Osteoblast (primary cell): ENCODE measurements around the gene SEPTIN10. TPM values are rescaled to one million over a fixed set of nuclear protein-coding genes. Genes with fewer than 3 reads are reported as not detected.
"Not testable (repeated sequence)": the region's sequence is repeated elsewhere in the genome, so short reads cannot be mapped to it uniquely, and the experiment has no call there.

ENCODE experiments used
- DNase-seq: peaks from one replicate; pipeline ENCODE4 v3.0.0; 2011; ENCODE audit warnings: low spot score, mixed read lengths; ENCODE audit not compliant: insufficient read length; ENCODE audit errors: missing footprints
- H2AFZ ChIP-seq: 2 replicates; pipeline ENCODE4 v1.6.0; 2011; ENCODE audit warnings: mild to moderate bottlenecking, low read length
- H3K27ac ChIP-seq: 2 replicates; pipeline ENCODE4 v1.5.1; 2011; ENCODE audit warnings: mild to moderate bottlenecking, low read depth, low read length, moderate library complexity
- H3K27me3 ChIP-seq: 2 replicates; pipeline ENCODE4 v1.6.0; 2012; ENCODE audit warnings: mild to moderate bottlenecking, control low read depth, inconsistent platforms, low read length, moderate library complexity; ENCODE audit not compliant: insufficient read depth
- H3K36me3 ChIP-seq: 2 replicates; pipeline ENCODE4 v1.5.1; 2011; ENCODE audit warnings: mild to moderate bottlenecking, low read length, control low read depth, moderate library complexity; ENCODE audit not compliant: insufficient read depth
- H3K4me1 ChIP-seq: 2 replicates; pipeline ENCODE4 v1.5.1; 2011; ENCODE audit warnings: mild to moderate bottlenecking, low read length, control low read depth, moderate library complexity; ENCODE audit not compliant: insufficient read depth
- H3K4me2 ChIP-seq: 2 replicates; pipeline ENCODE4 v1.6.0; 2011; ENCODE audit warnings: mild to moderate bottlenecking, low read length; ENCODE audit not compliant: insufficient read depth
- H3K4me3 ChIP-seq: fragments of 200-600 bp; sonication (generic); 3 replicates; pipeline ENCODE4 v1.5.1; 2012; ENCODE audit warnings: mild to moderate bottlenecking, low read length, inconsistent platforms; ENCODE audit not compliant: insufficient read depth
- H3K79me2 ChIP-seq: 2 replicates; pipeline ENCODE4 v1.6.0; 2012; ENCODE audit warnings: mild to moderate bottlenecking, low read length, control low read depth, inconsistent platforms; ENCODE audit not compliant: insufficient read depth
- H3K9me3 ChIP-seq: 2 replicates; pipeline ENCODE4 v1.5.1; 2011; ENCODE audit warnings: low read depth, low read length, control low read depth
- H4K20me1 ChIP-seq: 2 replicates; pipeline ENCODE4 v1.6.0; 2012; ENCODE audit warnings: mild to moderate bottlenecking, low read length, control low read depth; ENCODE audit not compliant: insufficient read depth
- total RNA-seq: library from RNA; depleted of rRNA; stranded (reverse); fragments of >200 nt; gene quantifications from 2 replicates; pipeline ENCODE4 v1.2.3, GENCODE V29; 2012
- TF ChIP-seq, protein P1 (sequence below): IDR thresholded peaks from 2 replicates; pipeline ENCODE4 v1.5.1; 2011; ENCODE audit warnings: mild to moderate bottlenecking, low read depth, low read length, moderate library complexity; ENCODE audit errors: extremely low read depth

Gene SEPTIN10
- total RNA-seq, 1 donor = 101 TPM

DNA sequence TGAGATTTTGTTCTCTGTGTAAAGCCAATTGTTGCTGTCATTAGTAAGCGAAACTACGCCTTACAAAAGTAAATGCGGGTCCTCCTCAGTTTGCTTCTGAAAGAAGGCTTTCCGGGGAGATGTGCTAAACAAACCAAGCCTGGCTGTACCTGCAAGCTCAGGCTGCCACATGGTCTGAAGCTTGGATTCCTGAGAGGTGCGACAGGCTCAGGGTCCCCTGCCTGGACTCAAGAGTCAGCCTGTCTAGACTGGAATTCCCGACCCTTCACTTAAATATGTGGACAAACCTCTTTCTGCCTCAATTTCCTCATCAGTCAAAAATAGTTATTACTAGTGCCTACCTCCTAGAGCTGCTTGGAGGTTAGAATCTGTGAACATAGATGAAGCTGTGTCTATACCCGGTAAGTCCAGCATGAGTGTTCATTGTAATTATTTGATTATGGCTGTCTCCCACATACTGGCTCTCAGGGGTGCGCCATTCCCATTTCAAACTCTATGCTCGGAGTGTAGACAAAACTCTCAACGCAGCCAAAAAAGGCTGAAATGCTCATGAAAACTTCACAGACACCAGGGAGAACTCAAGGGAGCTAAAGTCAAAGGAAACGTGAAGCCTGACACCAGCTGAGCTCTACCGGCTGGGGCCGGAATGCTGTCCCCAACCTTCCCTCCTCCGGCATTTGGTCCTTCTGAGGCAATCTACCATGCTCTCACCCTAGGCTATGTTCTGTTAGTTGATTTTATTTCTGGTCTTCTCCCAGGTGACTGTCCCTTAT is 31.8 kb upstream of the SEPTIN10 start:
- H4K20me1 ChIP-seq = no peaks in the 10 kb centered on the region
- H3K79me2 ChIP-seq = no peaks in the 10 kb centered on the region
- H3K4me1 ChIP-seq = peaks cover 22% of the 10 kb centered on the region
- H3K4me3 ChIP-seq = no peak overlapping the region
- no peak overlapping the region for H3K27ac ChIP-seq
- TF ChIP-seq, protein P1, sequence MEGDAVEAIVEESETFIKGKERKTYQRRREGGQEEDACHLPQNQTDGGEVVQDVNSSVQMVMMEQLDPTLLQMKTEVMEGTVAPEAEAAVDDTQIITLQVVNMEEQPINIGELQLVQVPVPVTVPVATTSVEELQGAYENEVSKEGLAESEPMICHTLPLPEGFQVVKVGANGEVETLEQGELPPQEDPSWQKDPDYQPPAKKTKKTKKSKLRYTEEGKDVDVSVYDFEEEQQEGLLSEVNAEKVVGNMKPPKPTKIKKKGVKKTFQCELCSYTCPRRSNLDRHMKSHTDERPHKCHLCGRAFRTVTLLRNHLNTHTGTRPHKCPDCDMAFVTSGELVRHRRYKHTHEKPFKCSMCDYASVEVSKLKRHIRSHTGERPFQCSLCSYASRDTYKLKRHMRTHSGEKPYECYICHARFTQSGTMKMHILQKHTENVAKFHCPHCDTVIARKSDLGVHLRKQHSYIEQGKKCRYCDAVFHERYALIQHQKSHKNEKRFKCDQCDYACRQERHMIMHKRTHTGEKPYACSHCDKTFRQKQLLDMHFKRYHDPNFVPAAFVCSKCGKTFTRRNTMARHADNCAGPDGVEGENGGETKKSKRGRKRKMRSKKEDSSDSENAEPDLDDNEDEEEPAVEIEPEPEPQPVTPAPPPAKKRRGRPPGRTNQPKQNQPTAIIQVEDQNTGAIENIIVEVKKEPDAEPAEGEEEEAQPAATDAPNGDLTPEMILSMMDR = no peak
- no peaks in the 10 kb centered on the region for H3K27me3 ChIP-seq
- no peak overlapping the region for H2AFZ ChIP-seq
- no peaks in the 10 kb centered on the region for H3K36me3 ChIP-seq
- H3K9me3 ChIP-seq = no peaks in the 10 kb centered on the region
- no peak overlapping the region for H3K4me2 ChIP-seq
- DNase-seq = no peak

DNA sequence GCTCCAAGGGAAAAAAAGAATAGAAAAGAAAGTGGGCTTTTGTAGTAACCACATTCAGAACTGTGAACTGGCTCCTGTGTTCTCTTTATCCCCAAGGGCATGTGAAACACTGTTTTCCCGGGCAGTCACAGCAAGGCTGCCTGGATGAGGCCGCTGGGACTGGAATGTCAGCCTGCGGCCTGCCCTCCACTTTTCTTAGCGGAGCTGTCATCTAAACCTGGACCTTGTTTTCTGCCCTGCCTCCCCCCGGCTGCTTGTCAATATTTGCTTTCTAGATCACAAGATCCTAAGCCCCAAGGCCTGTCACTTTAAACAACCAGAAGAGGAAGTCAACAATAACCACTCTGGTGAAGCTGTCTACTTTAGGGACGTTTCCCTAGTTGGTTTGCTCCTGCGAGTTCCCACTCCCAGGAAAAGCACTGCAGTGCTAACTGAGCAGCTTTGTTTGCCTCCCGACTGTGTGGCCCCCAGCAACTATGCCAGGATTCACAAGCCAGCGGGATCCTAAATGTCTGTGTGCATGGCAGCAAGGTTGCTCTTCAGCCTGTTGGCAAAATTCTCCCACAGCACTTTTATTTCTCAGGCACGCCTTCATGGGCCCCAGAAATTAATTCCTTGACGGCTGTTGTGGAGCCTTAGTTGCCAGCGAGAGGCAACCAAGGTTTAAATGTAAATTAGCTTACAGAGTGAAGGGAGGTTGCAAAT is 31.0 kb upstream of the SEPTIN10 start:
- no peak for DNase-seq
- TF ChIP-seq, protein P1 = no peak
- Histone ChIP-seq H3K4me3 (no peak overlapping the region), H3K27me3 (no peaks in the 10 kb centered on the region), H3K27ac (peak overlapping the region; percentile 56), H3K4me2 (peak overlapping the region; percentile 40), H4K20me1 (no peaks in the 10 kb centered on the region), H2AFZ (peak overlapping the region; percentile 61), H3K36me3 (no peaks in the 10 kb centered on the region), H3K9me3 (no peaks in the 10 kb centered on the region), H3K79me2 (no peaks in the 10 kb centered on the region), H3K4me1 (peaks cover 22% of the 10 kb centered on the region)

DNA sequence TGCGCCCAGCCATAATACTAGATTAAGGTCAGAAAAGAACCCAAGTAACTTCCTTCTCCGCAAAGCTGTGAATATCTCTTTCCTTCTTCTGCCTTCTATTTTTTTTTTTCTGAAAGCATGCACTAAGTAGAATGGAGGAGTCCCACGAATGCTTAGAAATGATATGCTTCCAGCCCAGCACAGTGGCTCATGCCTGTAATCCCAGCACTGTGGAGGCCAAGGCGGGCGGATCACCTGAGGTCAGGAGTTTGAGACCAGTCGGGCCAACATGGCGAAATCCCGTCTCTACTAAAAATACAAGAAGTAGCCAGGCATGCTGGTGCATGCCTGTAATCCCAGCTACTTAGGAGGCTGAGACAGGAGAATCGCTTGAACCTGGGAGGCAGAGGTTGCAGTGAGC is 26.2 kb upstream of the SEPTIN10 start:
- H3K36me3 ChIP-seq = not testable (repeated sequence)

DNA sequence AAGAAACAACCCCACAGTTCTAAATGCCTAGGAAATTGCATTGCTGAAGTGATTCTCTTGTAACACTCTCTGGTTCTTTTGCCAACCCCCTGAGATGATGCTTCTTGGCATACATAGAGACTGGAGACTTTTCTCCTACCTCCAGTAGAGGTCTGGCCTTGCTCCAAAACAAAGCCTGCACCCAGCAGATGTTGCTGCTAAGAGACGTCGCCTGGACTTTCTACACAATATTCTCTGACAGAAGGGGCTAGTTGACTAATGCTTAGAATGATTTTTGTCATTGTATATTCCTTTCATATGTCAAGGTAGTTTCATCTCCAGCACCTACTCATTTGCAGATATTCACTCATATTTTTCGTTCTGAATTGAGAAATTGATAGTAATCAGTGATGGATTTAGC is 25.0 kb upstream of the SEPTIN10 start:
- no peaks in the 10 kb centered on the region for H4K20me1 ChIP-seq
- no peak for DNase-seq

More for the DNA sequence above, 26.2 kb upstream of the SEPTIN10 start:
- H3K79me2 ChIP-seq, H2AFZ ChIP-seq, H3K4me2 ChIP-seq, DNase-seq, H3K27me3 ChIP-seq, H3K9me3 ChIP-seq, H3K4me3 ChIP-seq, H4K20me1 ChIP-seq, H3K27ac ChIP-seq: not testable (repeated sequence)
- H3K4me1 ChIP-seq = peaks cover 20% of the 10 kb centered on the region

More for the DNA sequence above, 25.0 kb upstream of the SEPTIN10 start:
- Histone ChIP-seq H3K27ac (no peak overlapping the region), H3K36me3 (no peaks in the 10 kb centered on the region), H3K79me2 (no peaks in the 10 kb centered on the region), H3K27me3 (no peaks in the 10 kb centered on the region), H3K9me3 (no peaks in the 10 kb centered on the region), H3K4me2 (no peak overlapping the region), H3K4me3 (no peak overlapping the region), H2AFZ (no peak overlapping the region), H3K4me1 (peaks cover 12% of the 10 kb centered on the region)
- TF ChIP-seq, protein P1 = no peak
